A549 (cell line): ENCODE data around the gene FHIT. TPM values are rescaled to one million over a fixed set of nuclear protein-coding genes. Genes with fewer than 3 reads are reported as not detected.

Experiments used
- ATAC-seq, 2 experiments: fragments of 200-7000 bp in 1 of 2; fragments of >200 bp in 1 of 2; cut with Nextera tagmentation in 1 of 2; cut with Tn5 transposase in 1 of 2; 3 replicates each; pipeline versions ENCODE4 v1.8.0 to v1.9.1; 2018 to 2020; ENCODE audit warnings: mild to moderate bottlenecking in 1 of 2, moderate library complexity in 1 of 2
- CTCF ChIA-PET: fragments of 300-600 bp; sonication (Branson Sonifier 250); formaldehyde crosslinking; extraction: SDS; loops from one replicate; lab custom pipeline; 2021; ENCODE audit warnings: antibody characterized with exemption, inconsistent platforms; lab: Yijun Ruan, JAX
- POLR2A ChIA-PET: fragments of 350-600 bp; formaldehyde crosslinking; extraction: SDS; loops from one replicate; lab custom pipeline; 2021; ENCODE audit warnings: antibody characterized with exemption, inconsistent platforms; lab: Yijun Ruan, JAX
- DNase-seq, 2 experiments: peaks; one replicate each; pipeline versions ENCODE4 v3.0.0 to v3.0.0-alpha.2; 2011 to 2016; ENCODE audit warnings: low read depth in 1 of 2, low spot score in 1 of 2
- FAIRE-seq: peaks from 2 replicates; lab custom pipeline; 2011; peaks lifted over from hg19 to GRCh38; lab: Jason Lieb, UNC
- H3K27ac ChIP-seq, 2 experiments: fragments of >200 bp; sonication (Bioruptor Twin); formaldehyde crosslinking; 3 replicates each; pipeline ENCODE4 v1.5.1; 2016 to 2017
- H3K4me1 ChIP-seq: fragments of >200 bp; sonication (Bioruptor Twin); formaldehyde crosslinking; 3 replicates; pipeline ENCODE4 v1.6.1; 2016
- H3K4me2 ChIP-seq: fragments of >200 bp; sonication (Bioruptor Twin); formaldehyde crosslinking; 3 replicates; pipeline ENCODE4 v1.6.1; 2016
- H3K4me3 ChIP-seq: fragments of >200 bp; sonication (Bioruptor Twin); formaldehyde crosslinking; 3 replicates; pipeline ENCODE4 v1.5.1; 2016
- H3K9me3 ChIP-seq: fragments of >200 bp; sonication (Bioruptor Twin); formaldehyde crosslinking; 3 replicates; pipeline ENCODE4 v1.6.1; 2016
- BHLHE40 ChIP-seq: IDR thresholded peaks from 2 replicates; pipeline ENCODE4 v1.6.1; 2012; ENCODE audit warnings: low read depth, low read length, inconsistent platforms
- CBX8 ChIP-seq: fragments of 200-600 bp; sonication (generic); IDR thresholded peaks from 2 replicates; pipeline ENCODE4 v1.6.1; 2016
- CHD4 ChIP-seq: fragments of 200-600 bp; sonication (generic); IDR thresholded peaks from 2 replicates; pipeline ENCODE4 v1.6.1; 2016; ENCODE audit warnings: antibody characterized with exemption, mild to moderate bottlenecking, borderline replicate concordance
- EHF ChIP-seq: fragments of 250-450 bp; sonication (Bioruptor Pico); IDR thresholded peaks from 2 replicates; pipeline ENCODE4 v1.5.0; 2020; ENCODE audit warnings: mild to moderate bottlenecking
- EHMT2 ChIP-seq: fragments of 200-600 bp; sonication (generic); IDR thresholded peaks from 2 replicates; pipeline ENCODE4 v1.6.1; 2016; ENCODE audit warnings: antibody characterized with exemption, low read depth, mild to moderate bottlenecking, moderate library complexity
- ESRRA ChIP-seq: fragments of 150-350 bp; IDR thresholded peaks from 2 replicates; pipeline ENCODE4 v1.6.1; 2014; ENCODE audit warnings: mild to moderate bottlenecking, low read length, borderline replicate concordance
- GATA3 ChIP-seq: IDR thresholded peaks from 2 replicates; pipeline ENCODE4 v1.6.1; 2012; ENCODE audit warnings: borderline replicate concordance
- HOXB5 ChIP-seq: fragments of 250-450 bp; sonication (Bioruptor Pico); IDR thresholded peaks from 2 replicates; pipeline ENCODE4 v1.5.0; 2020; ENCODE audit warnings: mild to moderate bottlenecking, moderate library complexity
- MAFK ChIP-seq: fragments of 450-650 bp; IDR thresholded peaks from 2 replicates; pipeline ENCODE4 v1.6.1; 2014; ENCODE audit not compliant: partially characterized antibody
- MAZ ChIP-seq: fragments of 150-350 bp; IDR thresholded peaks from 2 replicates; pipeline ENCODE4 v1.6.1; 2014; ENCODE audit warnings: antibody characterized with exemption, low read depth, low read length, borderline replicate concordance
- NFE2L2 ChIP-seq: fragments of 150-350 bp; conservative IDR thresholded peaks from 2 replicates; pipeline ENCODE4 v1.6.1; 2014; ENCODE audit warnings: low read length
- POLR2A ChIP-seq: IDR thresholded peaks from 2 replicates; pipeline ENCODE4 v1.6.1; 2012; ENCODE audit warnings: mild to moderate bottlenecking, low read length
- RAD21 ChIP-seq, 2 experiments: fragments of >200 bp in 1 of 2; sonication (Bioruptor Twin) in 1 of 2; formaldehyde crosslinking in 1 of 2; IDR thresholded peaks in 1 of 2; conservative IDR thresholded peaks in 1 of 2; 2 replicates in 1 of 2; 3 replicates in 1 of 2; pipeline ENCODE4 v1.6.1; 2012 to 2018; ENCODE audit warnings: inconsistent platforms in 1 of 2
- RCOR1 ChIP-seq: fragments of 150-350 bp; IDR thresholded peaks from 2 replicates; pipeline ENCODE4 v1.6.1; 2014; ENCODE audit warnings: antibody characterized with exemption, low read length, low read depth
- RFX5 ChIP-seq: fragments of 450-650 bp; IDR thresholded peaks from 2 replicates; pipeline ENCODE4 v1.7.1; 2014; ENCODE audit warnings: antibody characterized with exemption, mild to moderate bottlenecking, moderate library complexity
- RNF2 ChIP-seq: fragments of 200-600 bp; sonication (generic); IDR thresholded peaks from 2 replicates; pipeline ENCODE4 v1.6.1; 2016; ENCODE audit warnings: low read depth, mild to moderate bottlenecking, antibody characterized with exemption, moderate library complexity, borderline replicate concordance
- SMC3 ChIP-seq: fragments of >200 bp; sonication (Bioruptor Twin); formaldehyde crosslinking; IDR thresholded peaks from 3 replicates; pipeline ENCODE4 v1.6.1; 2018; ENCODE audit warnings: inconsistent platforms
- SREBF2 ChIP-seq: fragments of 450-650 bp; IDR thresholded peaks from 2 replicates; pipeline ENCODE4 v1.6.1; 2014; ENCODE audit warnings: mild to moderate bottlenecking, moderate library complexity
- TP53 ChIP-seq: fragments of 250-450 bp; sonication (Bioruptor Pico); IDR thresholded peaks from 2 replicates; pipeline ENCODE4 v1.5.0; 2021; ENCODE audit warnings: mild to moderate bottlenecking, moderate library complexity
- WGBS: methylation state at CpG from one replicate; pipeline ENCODE4 v1.1.6; 2017; ENCODE audit errors: missing lambda C conversion rate; 5-methylcytosine and 5-hydroxymethylcytosine counted together
- polyA plus RNA-seq, 4 experiments: library from polyadenylated mRNA; depleted of rRNA in 3 of 4; stranded (reverse); fragments of >200 nt; fragmentation: RNase III in 1 of 4; extraction: RNeasy Plus Mini Kit Qiagen cat#74134 plus additional on column Dnase treatment in 1 of 4; gene quantifications; 2 replicates in 3 of 4; 3 replicates in 1 of 4; pipeline ENCODE4 v1.2.3, GENCODE V29; 2011 to 2017
- TF ChIP-seq, protein P1 (sequence below): fragments of >200 bp; sonication (Bioruptor Twin); formaldehyde crosslinking; IDR thresholded peaks from 3 replicates; pipeline ENCODE4 v1.5.1; 2016

The FHIT gene
- polyA plus RNA-seq, 2 of the 4 experiments (the other 2 are of a cell fraction), result 0.76 to 0.92 TPM

DNA sequence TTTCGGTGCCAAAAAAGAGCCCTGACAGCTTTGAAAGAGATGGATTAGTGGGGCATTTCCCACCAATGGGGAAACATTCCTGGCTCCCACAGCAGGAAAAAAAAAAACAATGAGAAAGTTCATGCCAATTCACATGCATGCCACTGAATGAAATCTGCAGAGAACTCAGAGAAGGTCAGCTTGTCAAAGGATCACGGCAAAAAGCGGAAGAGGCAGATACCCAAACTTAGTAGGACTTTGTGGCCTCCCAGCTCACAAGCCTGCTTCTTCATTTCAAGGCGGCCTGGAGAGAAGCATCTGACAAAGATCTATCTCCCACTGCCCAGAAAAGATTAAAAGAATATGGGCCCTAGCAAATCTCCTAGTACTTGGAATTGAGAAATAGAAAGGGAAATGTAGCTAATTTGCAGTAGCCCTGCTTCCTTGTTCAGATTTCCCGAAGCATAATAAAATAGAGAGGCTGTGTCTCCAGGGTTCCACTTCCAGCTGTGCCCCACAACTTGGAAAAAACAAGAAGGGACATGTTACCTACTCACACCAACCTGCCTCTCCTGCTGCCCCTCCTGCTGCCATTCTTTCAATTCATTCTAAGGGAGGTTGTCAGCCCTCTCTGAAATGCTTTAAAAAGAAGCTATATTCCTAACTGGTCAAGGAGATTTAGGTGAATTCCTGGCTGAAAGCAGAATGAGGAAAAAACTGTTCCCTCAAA, 170.4 kb downstream of the FHIT start:
- FAIRE-seq, result no peak
- no peak overlapping the region for H3K4me2 ChIP-seq
- H3K27ac ChIP-seq, result no peak overlapping the region
- ChIA-PET POLR2A (no interaction called here), CTCF (interaction anchor here (1.0 kb wide), 1 partner anchor 32 kb away, joined by 3 read pairs; no protein-coding TSS in a partner anchor)
- H3K4me1 ChIP-seq, result no peaks in the 10 kb centered on the region
- H3K4me3 ChIP-seq, result no peak overlapping the region
- no peak for ATAC-seq
- WGBS, result 52% methylated on average over 5 of the region's 5 CpGs
- DNase-seq, result no peak
- TF ChIP-seq BHLHE40 (no peak), SREBF2 (no peak), SMC3 (no peak), ESRRA (no peak), RAD21 (conservative IDR thresholded peaks at IDR 0.05 in 1 of 2, IDR thresholded peaks at IDR 0.05 in 1 of 2) (no peak), RCOR1 (no peak), HOXB5 (CRISPR knock-in tag) (no peak), POLR2A (no peak), EHMT2 (no peak), RFX5 (no peak), CHD4 (no peak), MAZ (no peak), CBX8 (no peak), RNF2 (no peak)
- TF ChIP-seq, protein P1, sequence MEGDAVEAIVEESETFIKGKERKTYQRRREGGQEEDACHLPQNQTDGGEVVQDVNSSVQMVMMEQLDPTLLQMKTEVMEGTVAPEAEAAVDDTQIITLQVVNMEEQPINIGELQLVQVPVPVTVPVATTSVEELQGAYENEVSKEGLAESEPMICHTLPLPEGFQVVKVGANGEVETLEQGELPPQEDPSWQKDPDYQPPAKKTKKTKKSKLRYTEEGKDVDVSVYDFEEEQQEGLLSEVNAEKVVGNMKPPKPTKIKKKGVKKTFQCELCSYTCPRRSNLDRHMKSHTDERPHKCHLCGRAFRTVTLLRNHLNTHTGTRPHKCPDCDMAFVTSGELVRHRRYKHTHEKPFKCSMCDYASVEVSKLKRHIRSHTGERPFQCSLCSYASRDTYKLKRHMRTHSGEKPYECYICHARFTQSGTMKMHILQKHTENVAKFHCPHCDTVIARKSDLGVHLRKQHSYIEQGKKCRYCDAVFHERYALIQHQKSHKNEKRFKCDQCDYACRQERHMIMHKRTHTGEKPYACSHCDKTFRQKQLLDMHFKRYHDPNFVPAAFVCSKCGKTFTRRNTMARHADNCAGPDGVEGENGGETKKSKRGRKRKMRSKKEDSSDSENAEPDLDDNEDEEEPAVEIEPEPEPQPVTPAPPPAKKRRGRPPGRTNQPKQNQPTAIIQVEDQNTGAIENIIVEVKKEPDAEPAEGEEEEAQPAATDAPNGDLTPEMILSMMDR, result no peak
- H3K9me3 ChIP-seq, result no peaks in the 10 kb centered on the region

DNA sequence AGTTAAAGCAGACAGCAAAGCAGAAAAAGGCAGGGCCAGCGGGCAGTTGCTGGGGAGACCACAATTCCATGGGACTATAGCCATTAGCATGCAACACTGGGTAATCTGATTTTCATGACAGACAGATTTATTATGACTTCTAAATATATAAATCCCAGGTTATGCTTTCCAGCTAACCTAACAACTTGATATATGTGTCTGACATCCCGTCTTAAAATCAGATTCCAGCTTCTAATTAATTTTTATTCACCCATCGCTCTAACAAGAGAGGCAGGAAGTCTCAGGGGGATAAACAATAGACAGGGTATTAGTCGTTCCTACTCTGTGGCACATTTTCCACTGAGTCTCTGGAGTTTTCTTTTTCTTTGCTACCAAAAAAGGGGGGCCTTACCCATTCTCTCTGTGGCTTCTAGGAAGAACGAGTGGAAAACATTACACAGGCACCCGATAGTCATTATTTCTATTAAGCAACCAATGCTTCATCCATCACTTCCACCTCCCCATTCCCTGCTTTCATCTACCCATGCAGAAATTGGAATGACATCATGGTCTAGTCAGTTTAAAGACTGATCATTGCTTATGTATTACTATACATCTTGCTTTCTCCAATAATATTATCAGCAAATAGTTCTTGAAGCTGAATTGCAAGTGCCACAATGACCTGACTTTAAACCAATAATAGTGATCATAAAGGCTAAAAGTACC, 173.1 kb downstream of the FHIT start:
- TF ChIP-seq MAFK, result no peak
- no peak for TF ChIP-seq EHF (CRISPR knock-in tag)
- no peak for TF ChIP-seq TP53
- TF ChIP-seq, all 56 proteins: peak for 0
- ChIA-PET POLR2A (no interaction called here), CTCF (no interaction called here)

DNA sequence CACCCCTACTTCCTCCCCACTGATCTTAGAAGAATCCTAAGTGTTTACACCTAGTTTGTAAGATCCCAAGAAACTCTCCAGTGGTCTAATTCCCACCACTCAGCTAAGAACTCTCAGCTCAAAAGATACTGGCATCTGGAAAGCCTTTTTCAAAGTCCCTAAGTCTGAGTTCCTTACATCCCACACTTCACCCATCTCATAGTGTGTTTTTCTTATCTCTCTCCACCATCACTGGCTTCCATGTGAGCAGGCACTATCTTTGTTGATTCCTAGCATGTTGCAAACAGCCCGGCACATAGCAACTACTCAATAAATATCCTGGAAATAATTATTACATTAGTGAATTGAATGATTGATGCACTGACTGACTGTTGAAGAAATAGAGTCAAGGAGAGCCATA, 173.7 kb downstream of the FHIT start:
- Histone ChIP-seq H3K4me1 (no peaks in the 10 kb centered on the region), H3K9me3 (no peaks in the 10 kb centered on the region), H3K27ac (no peak overlapping the region), H3K4me2 (no peak overlapping the region), H3K4me3 (no peak overlapping the region)
- ChIA-PET POLR2A (no interaction called here), CTCF (no interaction called here)
- no peak for FAIRE-seq
- ATAC-seq, result no peak
- no peak for TF ChIP-seq MAFK
- TF ChIP-seq SREBF2, result no peak
- no peak for TF ChIP-seq NFE2L2
- no peak for TF ChIP-seq GATA3
- TF ChIP-seq CBX8, result no peak
- DNase-seq, result no peak
- WGBS, result 70% methylated on average over 1 of the region's 1 CpG

More for the DNA sequence above, 173.1 kb downstream of the FHIT start:
- Histone ChIP-seq H3K4me3 (no peak overlapping the region), H3K4me2 (no peak overlapping the region), H3K4me1 (no peaks in the 10 kb centered on the region), H3K9me3 (no peaks in the 10 kb centered on the region), H3K27ac (no peak overlapping the region)
- FAIRE-seq, result no peak
- no peak for ATAC-seq
- no peak for DNase-seq
- WGBS, result 23% methylated on average over 6 of the region's 6 CpGs
